IMR-90 (cell line): ENCODE measurements around the gene ALKBH2. TPM values are rescaled to one million over a fixed set of nuclear protein-coding genes. Genes with fewer than 3 reads are reported as not detected.

Experiments
- ATAC-seq: fragments of 200-7000 bp; cut with Tn5 transposase; 2 replicates; pipeline ENCODE4 v1.9.1; 2020; ENCODE audit warnings: low read depth, mild to moderate bottlenecking, moderate library complexity
- BruUV-seq: library from RNA; stranded (reverse); fragments of 400-500 nt; replicated peaks from 2 replicates; lab custom pipeline; 2021; lab: Mats Ljungman, UMichigan
- CTCF ChIA-PET: fragments of 300-600 bp; formaldehyde crosslinking; extraction: SDS; loops from one replicate; lab custom pipeline; 2021; ENCODE audit warnings: antibody characterized with exemption; lab: Yijun Ruan, JAX
- POLR2A ChIA-PET: fragments of 300-600 bp; sonication (Branson Sonifier 250); formaldehyde crosslinking; loops from one replicate; lab custom pipeline; 2022; ENCODE audit warnings: antibody characterized with exemption; ENCODE audit not compliant: unreplicated experiment; lab: Charles Lee
- DNase-seq: peaks from one replicate; pipeline ENCODE4 v3.0.0; 2013
- H2AFZ ChIP-seq: replicated peaks from 2 replicates; pipeline ENCODE3; 2013; ENCODE audit warnings: low read length, mild to moderate bottlenecking; ENCODE audit not compliant: poor library complexity
- H2AK5ac ChIP-seq: 2 replicates; pipeline ENCODE4 v1.6.1; 2013; ENCODE audit warnings: low read depth, low read length, inconsistent platforms
- H2AK9ac ChIP-seq: replicated peaks from 2 replicates; pipeline ENCODE3; 2013; ENCODE audit warnings: mild to moderate bottlenecking, low read depth, low read length, moderate library complexity; ENCODE audit not compliant: poor library complexity
- H2BK120ac ChIP-seq: 2 replicates; pipeline ENCODE4 v1.6.1; 2013; ENCODE audit warnings: low read depth, low read length, inconsistent platforms
- H2BK15ac ChIP-seq: 3 replicates; pipeline ENCODE4 v1.6.1; 2013; ENCODE audit warnings: low read depth, low read length, inconsistent platforms
- H2BK20ac ChIP-seq: 2 replicates; pipeline ENCODE4 v1.6.1; 2013; ENCODE audit warnings: low read depth, mild to moderate bottlenecking, inconsistent platforms, low read length, moderate library complexity
- H2BK5ac ChIP-seq: 2 replicates; pipeline ENCODE4 v1.6.1; 2013; ENCODE audit warnings: mild to moderate bottlenecking, low read depth, low read length, inconsistent platforms; ENCODE audit not compliant: poor library complexity, severe bottlenecking
- H3K14ac ChIP-seq: replicated peaks from 2 replicates; pipeline ENCODE4 v1.6.1; 2013; ENCODE audit warnings: low read depth, low read length, inconsistent platforms
- H3K18ac ChIP-seq: 2 replicates; pipeline ENCODE4 v1.6.1; 2013; ENCODE audit warnings: low read depth, low read length, control low read depth
- H3K23ac ChIP-seq: 2 replicates; pipeline ENCODE4 v1.6.1; 2013; ENCODE audit warnings: low read depth, low read length, inconsistent platforms
- H3K27ac ChIP-seq: 2 replicates; pipeline ENCODE4 v1.5.1; 2013; ENCODE audit warnings: mild to moderate bottlenecking, control low read depth, low read length; ENCODE audit not compliant: insufficient read depth
- H3K27me3 ChIP-seq: 2 replicates; pipeline ENCODE4 v1.6.1; 2013; ENCODE audit warnings: low read length; ENCODE audit not compliant: control insufficient read depth, insufficient read depth
- H3K36me3 ChIP-seq: 2 replicates; pipeline ENCODE4 v1.6.1; 2013; ENCODE audit warnings: low read length, mixed read lengths; ENCODE audit not compliant: control insufficient read depth, insufficient read depth
- H3K4ac ChIP-seq: 2 replicates; pipeline ENCODE4 v1.6.1; 2013; ENCODE audit warnings: low read depth, low read length, inconsistent platforms
- H3K4me1 ChIP-seq: 2 replicates; pipeline ENCODE4 v1.6.1; 2013; ENCODE audit warnings: low read length, mixed read lengths; ENCODE audit not compliant: control insufficient read depth, insufficient read depth
- H3K4me2 ChIP-seq: 2 replicates; pipeline ENCODE4 v1.6.1; 2013; ENCODE audit warnings: low read depth, mild to moderate bottlenecking, control low read depth, low read length, moderate library complexity
- H3K4me3 ChIP-seq: 2 replicates; pipeline ENCODE4 v1.5.1; 2013; ENCODE audit warnings: low read depth, mild to moderate bottlenecking, control low read depth, low read length, moderate library complexity; ENCODE audit not compliant: insufficient read depth
- H3K56ac ChIP-seq: 2 replicates; pipeline ENCODE4 v1.6.1; 2013; ENCODE audit warnings: low read length, inconsistent platforms; ENCODE audit not compliant: insufficient read depth; ENCODE audit errors: extremely low read depth
- H3K79me1 ChIP-seq, 2 experiments: 2 replicates each; pipeline ENCODE4 v1.6.1; 2013; ENCODE audit warnings: low read length in 2 of 2, inconsistent platforms in 1 of 2, low read depth in 1 of 2
- H3K9ac ChIP-seq: 2 replicates; pipeline ENCODE4 v1.6.1; 2013; ENCODE audit warnings: low read depth, low read length, control low read depth
- H3K9me1 ChIP-seq: 2 replicates; pipeline ENCODE4 v1.6.1; 2013; ENCODE audit warnings: low read length, inconsistent platforms; ENCODE audit not compliant: insufficient read depth
- H3K9me3 ChIP-seq: 2 replicates; pipeline ENCODE4 v1.6.1; 2013; ENCODE audit warnings: low read length; ENCODE audit not compliant: control insufficient read depth, insufficient read depth
- H4K20me1 ChIP-seq: 2 replicates; pipeline ENCODE4 v1.6.1; 2013; ENCODE audit warnings: low read length, inconsistent platforms; ENCODE audit not compliant: insufficient read depth
- H4K5ac ChIP-seq: 2 replicates; pipeline ENCODE4 v1.6.1; 2013; ENCODE audit warnings: mild to moderate bottlenecking, low read depth, low read length, control low read depth
- H4K8ac ChIP-seq, 2 experiments: 2 replicates each; pipeline ENCODE4 v1.6.1; 2013; ENCODE audit warnings: low read depth in 2 of 2, low read length in 2 of 2, control low read depth in 1 of 2, inconsistent platforms in 1 of 2
- H4K91ac ChIP-seq: 2 replicates; pipeline ENCODE4 v1.6.1; 2013; ENCODE audit warnings: low read depth, low read length, inconsistent platforms; ENCODE audit not compliant: insufficient read depth
- BHLHE40 ChIP-seq: fragments of 150-350 bp; IDR thresholded peaks from 2 replicates; pipeline ENCODE4 v1.6.1; 2016; ENCODE audit warnings: mild to moderate bottlenecking, low read depth, low read length
- CEBPB ChIP-seq: IDR thresholded peaks from 2 replicates; pipeline ENCODE4 v1.6.1; 2012; ENCODE audit warnings: low read depth, low read length, improper control_type of control experiment
- CHD1 ChIP-seq: IDR thresholded peaks from 2 replicates; pipeline ENCODE4 v1.6.1; 2012; ENCODE audit warnings: low read depth, low read length, improper control_type of control experiment
- FOS ChIP-seq: fragments of 150-350 bp; IDR thresholded peaks from 2 replicates; pipeline ENCODE4 v1.6.1; 2016; ENCODE audit warnings: low read depth, low read length
- MAFK ChIP-seq: IDR thresholded peaks from 2 replicates; pipeline ENCODE4 v1.6.1; 2012; ENCODE audit warnings: low read depth, low read length, improper control_type of control experiment
- MAZ ChIP-seq: IDR thresholded peaks from 2 replicates; pipeline ENCODE4 v1.6.1; 2012; ENCODE audit warnings: low read depth, mild to moderate bottlenecking, low read length, improper control_type of control experiment, moderate library complexity, borderline replicate concordance
- MXI1 ChIP-seq: IDR thresholded peaks from 2 replicates; pipeline ENCODE4 v1.6.1; 2012; ENCODE audit warnings: low read depth, mild to moderate bottlenecking, low read length, moderate library complexity, borderline replicate concordance
- NFE2L2 ChIP-seq: fragments of 150-350 bp; IDR thresholded peaks from 2 replicates; pipeline ENCODE4 v1.6.1; 2016; ENCODE audit warnings: low read depth, mild to moderate bottlenecking, low read length
- POLR2A ChIP-seq: IDR thresholded peaks from 2 replicates; pipeline ENCODE4 v1.6.1; 2012; ENCODE audit warnings: mild to moderate bottlenecking, low read depth, low read length
- RAD21 ChIP-seq: IDR thresholded peaks from 2 replicates; pipeline ENCODE4 v1.6.1; 2012; ENCODE audit warnings: low read length, improper control_type of control experiment
- RCOR1 ChIP-seq: IDR thresholded peaks from 2 replicates; pipeline ENCODE4 v1.6.1; 2012; ENCODE audit warnings: mild to moderate bottlenecking, low read length, improper control_type of control experiment; ENCODE audit not compliant: insufficient replicate concordance
- RFX5 ChIP-seq: IDR thresholded peaks from 2 replicates; pipeline ENCODE4 v1.8.0; 2012; ENCODE audit warnings: low read depth, mild to moderate bottlenecking, low read length, moderate library complexity
- SMC3 ChIP-seq: fragments of 150-350 bp; IDR thresholded peaks from 2 replicates; pipeline ENCODE4 v1.6.1; 2016; ENCODE audit warnings: low read depth, mild to moderate bottlenecking, antibody characterized with exemption, low read length, moderate library complexity
- WGBS, 2 experiments: methylation state at CpG; one replicate each; pipeline versions ENCODE4 v1.1.5 to v1.1.7; 2013; ENCODE audit warnings: missing lambda C conversion rate in 2 of 2; ENCODE audit not compliant: insufficient read length in 1 of 2; ENCODE audit errors: extremely low coverage in 2 of 2; 5-methylcytosine and 5-hydroxymethylcytosine counted together
- dilution Hi-C: fragments of 300-500 bp; cut with HindIII; formaldehyde crosslinking; loops from one replicate; pipeline ENCODE4 v1.14.3; 2018; ENCODE audit warnings: low sequenced_read_pairs; ENCODE audit not compliant: unreplicated experiment
- in situ Hi-C: fragments of 300-500 bp; cut with MboI; formaldehyde crosslinking; loops from 3 replicates; pipeline ENCODE4 v1.14.3; 2019; ENCODE audit warnings: low sequenced_read_pairs, inconsistent platforms, mixed read lengths
- intact Hi-C: fragments of 100-400 bp; cut with micrococcal nuclease; formaldehyde crosslinking; loops from 2 replicates; pipeline ENCODE4 v1.10.0; 2022
- polyA plus RNA-seq, 3 experiments: library from polyadenylated mRNA; depleted of rRNA; stranded (reverse); fragments of >200 nt; gene quantifications; 2 replicates each; pipeline ENCODE4 v1.2.3, GENCODE V29; 2012; ENCODE audit warnings: low replicate concordance in 1 of 3
- total RNA-seq: library from RNA; depleted of rRNA; stranded (reverse); fragments of >200 nt; gene quantifications from 2 replicates; pipeline ENCODE4 v1.2.3, GENCODE V29; 2012
- TF ChIP-seq, protein P1 (sequence below): fragments of 150-350 bp; IDR thresholded peaks from 2 replicates; pipeline ENCODE4 v1.6.1; 2016; ENCODE audit warnings: low read depth, mild to moderate bottlenecking, low read length, moderate library complexity, borderline replicate concordance
- TF ChIP-seq, protein P2 (sequence below): conservative IDR thresholded peaks from 2 replicates; pipeline ENCODE4 v1.5.1; 2012; ENCODE audit warnings: mild to moderate bottlenecking, low read depth, low read length, improper control_type of control experiment
- TF ChIP-seq, protein P3 (sequence below): fragments of 150-350 bp; IDR thresholded peaks from 2 replicates; pipeline ENCODE4 v1.6.1; 2017; ENCODE audit warnings: mild to moderate bottlenecking, antibody characterized with exemption, low read length, low read depth

The ALKBH2 gene
- total and polyA plus RNA-seq, 2 of the 4 experiments (the other 2 are of a cell fraction): 14.9 to 17.8 TPM

- Histone ChIP-seq H3K23ac (no peak overlapping the region), H2BK5ac (no peak overlapping the region), H4K8ac (no peak overlapping the region), H3K36me3 (no peaks in the 10 kb centered on the region), H2AK5ac (no peak overlapping the region), H3K4ac (no peak overlapping the region), H2AK9ac (no peak overlapping the region), H3K27ac (no peak overlapping the region), H3K4me2 (no peak overlapping the region), H2BK20ac (no peak overlapping the region), H3K56ac (no peak overlapping the region), H3K18ac (no peak overlapping the region), H3K79me1 (no peaks in the 10 kb centered on the region), H3K27me3 (peaks cover 8% of the 10 kb centered on the region), H3K9me3 (no peaks in the 10 kb centered on the region), H4K5ac (no peak overlapping the region), H2AFZ (no peak overlapping the region), H3K9me1 (no peaks in the 10 kb centered on the region), H3K9ac (no peak overlapping the region), H2BK120ac (no peak overlapping the region), H3K4me3 (no peak overlapping the region), H2BK15ac (no peak overlapping the region), H3K14ac (no peak overlapping the region), H4K20me1 (no peaks in the 10 kb centered on the region), H4K91ac (no peak overlapping the region), H3K4me1 (peaks cover 4% of the 10 kb centered on the region; the same call in 1 of the 2 replicates)
- 89% methylated on average over 3 of the region's 13 CpGs; no CpG with 5 or more reads in 1 of the 2 experiments for WGBS, 2 experiments
- ChIA-PET POLR2A (no interaction called here), CTCF (no interaction called here)
- no peak for TF ChIP-seq RCOR1
- no peak for TF ChIP-seq RFX5
- no peak for TF ChIP-seq POLR2A
- no peak for TF ChIP-seq CEBPB
- TF ChIP-seq CHD1: no peak
- no peak for TF ChIP-seq MAZ
- no peak for TF ChIP-seq FOS
- no peak for TF ChIP-seq MXI1
- TF ChIP-seq, protein P1, sequence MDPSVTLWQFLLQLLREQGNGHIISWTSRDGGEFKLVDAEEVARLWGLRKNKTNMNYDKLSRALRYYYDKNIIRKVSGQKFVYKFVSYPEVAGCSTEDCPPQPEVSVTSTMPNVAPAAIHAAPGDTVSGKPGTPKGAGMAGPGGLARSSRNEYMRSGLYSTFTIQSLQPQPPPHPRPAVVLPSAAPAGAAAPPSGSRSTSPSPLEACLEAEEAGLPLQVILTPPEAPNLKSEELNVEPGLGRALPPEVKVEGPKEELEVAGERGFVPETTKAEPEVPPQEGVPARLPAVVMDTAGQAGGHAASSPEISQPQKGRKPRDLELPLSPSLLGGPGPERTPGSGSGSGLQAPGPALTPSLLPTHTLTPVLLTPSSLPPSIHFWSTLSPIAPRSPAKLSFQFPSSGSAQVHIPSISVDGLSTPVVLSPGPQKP: no peak
- no peak for TF ChIP-seq NFE2L2
- TF ChIP-seq, protein P2, sequence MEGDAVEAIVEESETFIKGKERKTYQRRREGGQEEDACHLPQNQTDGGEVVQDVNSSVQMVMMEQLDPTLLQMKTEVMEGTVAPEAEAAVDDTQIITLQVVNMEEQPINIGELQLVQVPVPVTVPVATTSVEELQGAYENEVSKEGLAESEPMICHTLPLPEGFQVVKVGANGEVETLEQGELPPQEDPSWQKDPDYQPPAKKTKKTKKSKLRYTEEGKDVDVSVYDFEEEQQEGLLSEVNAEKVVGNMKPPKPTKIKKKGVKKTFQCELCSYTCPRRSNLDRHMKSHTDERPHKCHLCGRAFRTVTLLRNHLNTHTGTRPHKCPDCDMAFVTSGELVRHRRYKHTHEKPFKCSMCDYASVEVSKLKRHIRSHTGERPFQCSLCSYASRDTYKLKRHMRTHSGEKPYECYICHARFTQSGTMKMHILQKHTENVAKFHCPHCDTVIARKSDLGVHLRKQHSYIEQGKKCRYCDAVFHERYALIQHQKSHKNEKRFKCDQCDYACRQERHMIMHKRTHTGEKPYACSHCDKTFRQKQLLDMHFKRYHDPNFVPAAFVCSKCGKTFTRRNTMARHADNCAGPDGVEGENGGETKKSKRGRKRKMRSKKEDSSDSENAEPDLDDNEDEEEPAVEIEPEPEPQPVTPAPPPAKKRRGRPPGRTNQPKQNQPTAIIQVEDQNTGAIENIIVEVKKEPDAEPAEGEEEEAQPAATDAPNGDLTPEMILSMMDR: no peak
- TF ChIP-seq MAFK: no peak
- TF ChIP-seq SMC3: no peak
- no peak for TF ChIP-seq BHLHE40
- TF ChIP-seq, protein P3, sequence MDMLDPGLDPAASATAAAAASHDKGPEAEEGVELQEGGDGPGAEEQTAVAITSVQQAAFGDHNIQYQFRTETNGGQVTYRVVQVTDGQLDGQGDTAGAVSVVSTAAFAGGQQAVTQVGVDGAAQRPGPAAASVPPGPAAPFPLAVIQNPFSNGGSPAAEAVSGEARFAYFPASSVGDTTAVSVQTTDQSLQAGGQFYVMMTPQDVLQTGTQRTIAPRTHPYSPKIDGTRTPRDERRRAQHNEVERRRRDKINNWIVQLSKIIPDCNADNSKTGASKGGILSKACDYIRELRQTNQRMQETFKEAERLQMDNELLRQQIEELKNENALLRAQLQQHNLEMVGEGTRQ: no peak
- no peak for TF ChIP-seq RAD21
- BruUV-seq: no TSS peak
- intact Hi-C loops: no loop called here
- in situ Hi-C loops: no loop called here
- ATAC-seq: no peak
- DNase-seq: no peak
- dilution Hi-C loops: no loop called here
These were observed 34.4 kb upstream of the ALKBH2 start for GRCh38 chr12:109127533-109128242.
